Activated naive CD4-positive, alpha-beta T cell treated with anti-CD3 and anti-CD28 coated beads for 36 hours (primary cell): ENCODE results near the gene DDX24. TPM values are rescaled to one million over a fixed set of nuclear protein-coding genes. Genes with fewer than 3 reads are reported as not detected.

Experiments used
- CTCF ChIA-PET: fragments of 350-600 bp; sonication (Branson Sonifier 250); formaldehyde crosslinking; loops from one replicate; lab custom pipeline; 2021; ENCODE audit warnings: antibody characterized with exemption; lab: Charles Lee
- DNase-seq: peaks from one replicate; pipeline ENCODE4 v3.0.0-alpha.2; 2020
- H3K27ac Mint-ChIP-seq: one replicate; pipeline ENCODE4 v1.8.0; 2021; ENCODE audit warnings: mild to moderate bottlenecking, mixed read lengths
- H3K27me3 Mint-ChIP-seq: one replicate; pipeline ENCODE4 v1.8.0; 2021; ENCODE audit warnings: low read depth, mixed read lengths
- H3K36me3 Mint-ChIP-seq: one replicate; pipeline ENCODE4 v1.8.0; 2021; ENCODE audit warnings: low read depth, mixed read lengths
- H3K4me1 Mint-ChIP-seq: one replicate; pipeline ENCODE4 v1.8.0; 2021; ENCODE audit warnings: low read depth, mixed read lengths
- H3K4me3 Mint-ChIP-seq: one replicate; pipeline ENCODE4 v1.8.0; 2021; ENCODE audit warnings: mild to moderate bottlenecking, moderate library complexity, mixed read lengths
- H3K9me3 Mint-ChIP-seq: one replicate; pipeline ENCODE4 v1.8.0; 2021; ENCODE audit warnings: mixed read lengths
- intact Hi-C: fragments of 100-400 bp; cut with micrococcal nuclease; formaldehyde crosslinking; loops from one replicate; pipeline ENCODE4 v1.15.1; 2023
- total RNA-seq, 2 experiments: library from RNA; stranded (reverse); gene quantifications; one replicate each; pipeline ENCODE4 v1.2.3, GENCODE V29; 2021

The DDX24 gene
- total RNA-seq, 2 experiments from 2014 or later: 190 to 200 TPM

DNA sequence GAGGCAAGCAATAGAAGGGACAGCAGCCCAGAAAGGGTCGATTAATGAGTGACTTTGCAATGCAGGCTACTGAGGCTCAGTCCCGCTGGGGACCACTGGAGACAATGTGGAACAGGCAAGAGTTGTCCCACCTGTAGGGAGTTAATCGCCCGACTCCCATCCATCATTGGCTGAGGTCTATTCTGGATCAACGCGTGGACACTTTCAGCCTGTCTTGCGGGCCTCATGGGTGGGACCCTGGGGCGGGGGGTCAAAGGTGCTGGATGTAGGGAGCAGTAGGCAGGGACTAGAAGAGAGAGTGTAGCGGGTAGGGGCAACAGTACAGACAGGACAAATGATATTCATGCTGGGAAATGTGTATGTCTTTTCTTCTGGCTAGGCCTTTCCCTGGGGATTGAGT, 42.3 kb upstream of the DDX24 start:
- CTCF ChIA-PET: interaction anchor here (6.0 kb wide), 1 partner anchor 14 kb away, joined by 38 read pairs; no protein-coding TSS in a partner anchor

DNA sequence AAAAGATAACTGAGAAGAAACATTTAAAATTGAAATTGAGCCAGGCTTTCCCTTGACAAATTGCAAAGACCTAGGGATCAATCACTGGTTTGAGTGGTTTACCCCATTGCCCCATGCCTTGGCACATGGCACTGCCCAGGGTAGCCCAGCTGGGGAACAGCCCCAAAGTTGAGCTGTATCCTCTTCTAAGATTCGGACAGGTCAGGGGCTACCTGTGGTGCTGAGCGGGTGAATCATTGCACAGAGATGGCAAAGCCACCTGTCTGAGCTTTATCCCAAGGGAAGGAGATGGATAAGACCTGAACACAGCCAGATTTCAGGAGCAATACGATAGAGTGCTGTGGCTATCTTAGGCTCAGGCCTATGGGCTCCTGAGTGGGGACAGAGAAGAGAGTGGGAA, 41.4 kb upstream of the DDX24 start:
- intact Hi-C loops: no loop called here
- H3K27ac Mint-ChIP-seq: no peak overlapping the region

More for the DNA sequence above, 42.3 kb upstream of the DDX24 start:
- Mint-ChIP-seq H3K27ac (no peak overlapping the region), H3K36me3 (no peaks in the 10 kb centered on the region), H3K4me3 (no peak overlapping the region), H3K27me3 (no peaks in the 10 kb centered on the region), H3K4me1 (peaks cover under 1% of the 10 kb centered on the region), H3K9me3 (peaks cover 32% of the 10 kb centered on the region)
- intact Hi-C loops: no loop called here
- no peak for DNase-seq

DNA sequence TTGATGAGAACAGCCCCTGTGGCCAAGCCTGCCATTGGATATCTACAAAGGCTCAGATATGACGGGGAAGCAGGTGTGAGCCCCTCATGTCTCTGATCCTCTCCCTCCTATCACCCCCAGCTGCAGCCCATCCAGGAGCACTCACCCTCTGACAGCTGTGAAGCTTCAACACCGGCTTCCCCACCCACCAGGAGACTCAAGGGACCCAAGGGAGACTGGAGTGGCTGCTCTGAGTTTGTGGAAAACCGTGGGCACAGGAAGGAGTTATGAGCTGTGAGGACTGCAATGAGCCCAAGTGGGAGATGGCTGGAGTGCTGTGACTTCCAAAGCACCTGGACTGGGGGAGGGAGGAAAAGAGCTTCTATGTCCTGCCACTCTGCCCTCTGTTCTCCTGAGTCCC, 40.5 kb upstream of the DDX24 start:
- Mint-ChIP-seq H3K27ac (no peak overlapping the region), H3K9me3 (peaks cover 32% of the 10 kb centered on the region), H3K27me3 (no peaks in the 10 kb centered on the region), H3K36me3 (no peaks in the 10 kb centered on the region), H3K4me3 (no peak overlapping the region), H3K4me1 (no peaks in the 10 kb centered on the region)
- CTCF ChIA-PET: no interaction called here
- intact Hi-C loops: no loop called here
- no peak for DNase-seq

More for the DNA sequence above, 41.4 kb upstream of the DDX24 start:
- no peak for DNase-seq
- Mint-ChIP-seq H3K9me3 (peaks cover 32% of the 10 kb centered on the region), H3K36me3 (no peaks in the 10 kb centered on the region), H3K27me3 (no peaks in the 10 kb centered on the region), H3K4me3 (no peak overlapping the region), H3K4me1 (no peaks in the 10 kb centered on the region)
- CTCF ChIA-PET: no interaction called here

DNA sequence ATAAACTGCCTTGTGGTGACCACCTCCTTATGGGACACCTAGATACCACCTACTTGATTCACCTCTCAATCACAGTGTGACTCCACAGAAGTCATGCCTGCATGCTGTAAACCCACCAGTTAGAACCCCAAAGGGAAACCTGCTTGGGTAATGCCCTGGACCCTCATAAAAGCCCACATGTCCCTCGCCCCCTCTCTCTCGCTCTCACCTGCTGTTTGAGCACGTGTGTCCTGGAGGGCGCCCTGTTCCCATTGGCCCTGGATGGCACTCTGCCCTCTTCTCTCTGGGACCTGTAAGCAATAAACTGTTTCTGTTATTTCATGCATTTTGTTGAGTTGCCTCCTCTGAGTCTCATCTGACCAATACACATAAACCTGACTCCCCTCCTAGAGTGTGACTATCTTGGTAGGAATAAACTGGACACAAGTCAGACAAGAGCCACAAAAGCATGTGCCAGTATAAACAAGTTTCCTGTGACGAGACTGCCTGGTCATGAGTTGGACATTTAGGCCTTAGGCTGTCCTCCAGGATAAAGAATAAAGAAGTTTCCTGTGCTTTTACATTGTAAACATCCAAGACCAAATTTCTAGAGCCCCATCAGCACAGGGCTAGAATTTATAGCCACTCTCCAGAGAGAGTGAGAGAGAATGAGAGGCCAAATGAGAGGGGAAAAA, 39.8 kb upstream of the DDX24 start:
- no peak overlapping the region for H3K4me3 Mint-ChIP-seq
- H3K27ac Mint-ChIP-seq: no peak overlapping the region
- CTCF ChIA-PET: interaction anchor here (0.9 kb wide), 1 partner anchor 8 kb away, joined by 3 read pairs; no protein-coding TSS in a partner anchor
- DNase-seq: no peak
- H3K4me1 Mint-ChIP-seq: no peaks in the 10 kb centered on the region
- intact Hi-C loops: no loop called here
- H3K9me3 Mint-ChIP-seq: peaks cover 32% of the 10 kb centered on the region
- no peaks in the 10 kb centered on the region for H3K36me3 Mint-ChIP-seq
- H3K27me3 Mint-ChIP-seq: no peaks in the 10 kb centered on the region

DNA sequence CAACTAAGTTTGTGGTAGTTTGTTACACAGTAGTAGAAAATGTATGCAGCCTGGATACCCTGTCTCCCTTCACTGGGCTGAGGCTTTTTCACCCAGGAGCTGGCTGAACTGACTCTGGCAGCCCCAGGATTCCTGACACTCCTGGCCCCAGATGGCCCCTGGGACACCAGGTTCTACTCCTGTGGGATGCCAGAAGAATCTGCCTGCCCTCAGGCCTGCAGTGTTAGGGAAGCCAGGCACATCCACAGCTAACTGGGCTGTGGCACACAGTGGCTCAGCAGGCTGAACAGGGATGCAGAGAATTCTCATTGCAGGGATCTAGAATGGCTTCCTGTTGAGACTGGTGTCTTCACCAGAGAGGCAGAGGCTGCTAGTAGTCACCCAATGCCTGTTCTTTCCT, 38.1 kb upstream of the DDX24 start:
- Mint-ChIP-seq H3K4me1 (no peaks in the 10 kb centered on the region), H3K27ac (no peak overlapping the region), H3K36me3 (no peaks in the 10 kb centered on the region), H3K4me3 (no peak overlapping the region), H3K27me3 (no peaks in the 10 kb centered on the region), H3K9me3 (peaks cover 32% of the 10 kb centered on the region)
- intact Hi-C loops: no loop called here
- CTCF ChIA-PET: no interaction called here
- DNase-seq: no peak

DNA sequence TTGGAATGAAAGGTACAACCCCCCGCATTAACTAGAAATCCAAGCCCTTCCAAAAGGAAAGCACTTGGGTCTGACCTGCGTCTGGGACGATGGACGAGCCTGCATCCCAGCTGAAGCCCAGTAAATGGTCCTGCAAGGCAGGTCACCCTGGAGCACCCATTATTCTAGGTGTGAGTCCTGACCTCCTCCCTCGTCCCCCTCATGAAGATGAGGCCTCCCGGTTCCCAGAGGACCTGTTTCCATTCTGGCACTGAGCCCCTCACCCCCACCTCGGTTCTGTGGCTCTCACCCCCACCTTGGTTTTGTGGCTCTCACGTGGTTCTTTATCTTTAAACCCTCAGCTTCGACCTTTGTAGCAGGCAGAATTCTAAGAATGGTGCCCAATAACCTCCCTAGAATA, 36.9 kb upstream of the DDX24 start:
- peaks cover 29% of the 10 kb centered on the region for H3K9me3 Mint-ChIP-seq
- no peaks in the 10 kb centered on the region for H3K4me1 Mint-ChIP-seq
- H3K36me3 Mint-ChIP-seq: no peaks in the 10 kb centered on the region
- no peak overlapping the region for H3K4me3 Mint-ChIP-seq
- intact Hi-C loops: no loop called here
- H3K27ac Mint-ChIP-seq: peak overlapping the region; percentile 30
- no peaks in the 10 kb centered on the region for H3K27me3 Mint-ChIP-seq
- DNase-seq: no peak
- CTCF ChIA-PET: no interaction called here

DNA sequence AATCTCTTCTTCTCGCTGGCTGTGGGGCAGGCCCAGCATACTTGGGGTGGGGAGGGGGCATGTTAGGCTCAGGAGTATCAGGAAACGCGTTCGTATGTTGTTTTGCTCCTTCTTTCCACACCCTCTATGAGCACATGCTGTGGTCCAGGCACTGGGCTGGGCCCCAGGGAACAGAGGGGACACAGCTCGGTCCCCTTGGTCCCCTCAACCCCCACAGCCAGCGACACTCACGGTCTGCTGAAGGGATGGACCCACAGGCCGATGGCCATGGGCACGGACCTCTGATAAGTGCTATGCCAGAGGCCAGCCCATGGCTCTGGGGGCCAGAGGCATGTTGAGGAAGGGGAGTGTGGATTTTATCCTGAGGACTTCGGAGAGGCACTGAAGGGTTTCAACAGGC, 35.7 kb upstream of the DDX24 start:
- Mint-ChIP-seq H3K27ac (no peak overlapping the region), H3K27me3 (no peaks in the 10 kb centered on the region), H3K9me3 (peaks cover 22% of the 10 kb centered on the region), H3K4me1 (no peaks in the 10 kb centered on the region), H3K4me3 (no peak overlapping the region), H3K36me3 (no peaks in the 10 kb centered on the region)
- intact Hi-C loops: no loop called here
- CTCF ChIA-PET: interaction anchor here (0.6 kb wide), 1 partner anchor 15 kb away, joined by 3 read pairs; no protein-coding TSS in a partner anchor
- no peak for DNase-seq

DNA sequence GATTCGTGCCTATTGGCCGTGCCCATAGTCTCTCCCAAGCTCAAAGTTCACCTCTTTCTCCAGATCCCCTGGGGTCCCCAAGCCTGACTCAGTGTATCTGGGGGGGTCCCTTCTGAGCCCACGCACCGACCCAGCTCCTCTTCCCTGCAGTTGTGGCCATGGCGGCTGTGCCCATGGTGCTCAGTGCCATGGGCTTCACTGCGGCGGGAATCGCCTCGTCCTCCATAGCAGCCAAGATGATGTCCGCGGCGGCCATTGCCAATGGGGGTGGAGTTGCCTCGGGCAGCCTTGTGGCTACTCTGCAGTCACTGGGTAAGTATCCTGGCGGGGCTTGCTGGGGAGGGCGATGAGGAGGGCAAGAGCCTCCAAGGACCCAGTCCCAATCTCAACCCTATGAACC, 34.6 kb upstream of the DDX24 start:
- Mint-ChIP-seq H3K36me3 (no peaks in the 10 kb centered on the region), H3K4me1 (no peaks in the 10 kb centered on the region), H3K27me3 (no peaks in the 10 kb centered on the region), H3K4me3 (no peak overlapping the region), H3K9me3 (peaks cover 11% of the 10 kb centered on the region), H3K27ac (no peak overlapping the region)
- DNase-seq: no peak
- CTCF ChIA-PET: no interaction called here
- intact Hi-C loops: no loop called here

DNA sequence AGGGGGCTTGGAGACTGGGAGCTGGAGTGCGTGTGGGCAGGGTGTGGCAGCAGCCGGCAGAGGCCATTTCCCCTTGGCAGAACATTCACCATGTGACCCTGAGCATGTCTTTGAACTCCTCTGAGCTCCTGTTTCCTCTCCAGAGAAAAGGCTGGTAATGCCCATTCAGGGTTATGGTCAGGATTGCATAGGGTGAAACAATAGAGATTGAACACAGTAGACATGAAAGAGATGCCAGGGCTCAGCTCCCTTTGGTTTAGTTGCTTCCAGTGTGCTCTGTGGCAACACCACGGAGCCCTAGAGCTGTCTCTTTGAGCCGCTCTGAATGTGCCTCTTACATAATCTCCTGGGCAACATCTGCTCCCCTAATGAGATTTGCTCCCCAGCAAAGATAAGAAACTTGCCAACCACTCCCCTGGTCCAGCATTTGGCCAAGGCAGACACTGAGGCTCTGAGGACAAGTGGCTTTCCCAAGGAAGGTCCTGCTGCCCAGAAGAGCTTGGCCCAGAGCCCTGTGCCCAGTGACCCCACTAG, 34.1 kb upstream of the DDX24 start:
- intact Hi-C loops: no loop called here
- no peak overlapping the region for H3K27ac Mint-ChIP-seq
- H3K4me3 Mint-ChIP-seq: no peak overlapping the region
- peaks cover 8% of the 10 kb centered on the region for H3K9me3 Mint-ChIP-seq
- no peaks in the 10 kb centered on the region for H3K4me1 Mint-ChIP-seq
- H3K36me3 Mint-ChIP-seq: no peaks in the 10 kb centered on the region
- CTCF ChIA-PET: no interaction called here
- no peak for DNase-seq
- H3K27me3 Mint-ChIP-seq: no peaks in the 10 kb centered on the region

DNA sequence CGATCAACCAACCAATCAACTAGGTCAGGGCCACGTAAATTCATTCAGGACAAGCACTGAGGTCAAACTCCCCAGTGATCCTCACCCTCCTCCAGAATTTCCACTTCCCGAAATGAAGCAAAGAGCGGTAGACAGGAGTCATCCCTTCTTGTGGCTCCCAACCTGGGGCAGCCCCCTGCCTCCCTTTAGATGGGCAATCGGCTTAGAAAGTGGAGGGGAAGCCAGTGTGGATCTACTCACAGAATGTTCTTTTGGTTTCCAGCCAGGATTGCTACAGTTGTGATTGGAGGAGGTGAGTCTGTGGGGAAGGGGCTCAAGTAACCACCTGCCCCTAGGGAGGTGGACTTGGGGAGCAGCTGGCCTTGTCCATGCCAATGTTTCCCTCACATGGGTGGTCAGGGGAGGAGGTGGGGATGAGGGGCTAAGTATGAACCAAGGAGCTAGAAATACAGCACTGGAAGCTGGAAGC, 33.6 kb upstream of the DDX24 start:
- CTCF ChIA-PET: interaction anchor here (0.7 kb wide), 1 partner anchor 66 kb away, joined by 3 read pairs; no protein-coding TSS in a partner anchor

DNA sequence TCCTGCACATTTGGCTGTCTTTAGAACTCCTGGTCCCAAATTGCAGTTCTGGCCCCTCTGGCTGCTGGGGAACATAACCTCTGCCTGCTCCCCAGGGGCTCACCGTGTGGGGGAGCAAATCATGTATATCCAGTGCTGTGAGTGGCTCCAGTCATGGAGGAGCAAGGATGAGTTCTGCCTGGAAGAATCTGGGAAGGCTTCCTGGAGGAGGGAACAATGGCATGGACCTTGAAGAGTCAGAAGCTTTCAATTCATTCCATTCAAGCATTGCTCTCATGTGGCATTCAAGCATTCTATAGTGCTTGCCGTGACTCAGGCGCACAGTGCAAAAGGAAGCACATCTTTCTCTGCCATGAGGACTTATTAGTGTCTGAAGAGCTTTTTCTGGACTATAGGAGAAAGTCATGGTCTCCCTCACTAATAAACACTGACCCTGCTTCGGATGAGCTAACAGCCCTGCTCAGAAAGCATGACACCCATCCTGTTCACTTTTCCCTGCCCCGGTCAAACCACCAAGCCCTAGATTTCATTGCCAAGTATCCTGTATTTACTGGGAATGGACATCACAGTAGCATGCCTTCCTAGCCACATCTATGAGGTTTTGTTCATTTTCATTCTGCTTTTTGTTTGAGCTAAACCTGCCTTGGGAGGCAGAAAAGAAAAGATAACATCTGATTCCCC, 33.0 kb upstream of the DDX24 start:
- Mint-ChIP-seq H3K4me3 (no peak overlapping the region), H3K27ac (no peak overlapping the region), H3K9me3 (no peaks in the 10 kb centered on the region), H3K27me3 (no peaks in the 10 kb centered on the region), H3K4me1 (no peaks in the 10 kb centered on the region), H3K36me3 (no peaks in the 10 kb centered on the region)
- intact Hi-C loops: no loop called here
- no peak for DNase-seq
- CTCF ChIA-PET: interaction anchor here (0.7 kb wide), 1 partner anchor 66 kb away, joined by 3 read pairs; no protein-coding TSS in a partner anchor

More for the DNA sequence above, 33.6 kb upstream of the DDX24 start:
- intact Hi-C loops: no loop called here
- Mint-ChIP-seq H3K4me1 (no peaks in the 10 kb centered on the region), H3K36me3 (no peaks in the 10 kb centered on the region), H3K9me3 (peaks cover 3% of the 10 kb centered on the region), H3K4me3 (no peak overlapping the region), H3K27ac (no peak overlapping the region), H3K27me3 (no peaks in the 10 kb centered on the region)
- no peak for DNase-seq

DNA sequence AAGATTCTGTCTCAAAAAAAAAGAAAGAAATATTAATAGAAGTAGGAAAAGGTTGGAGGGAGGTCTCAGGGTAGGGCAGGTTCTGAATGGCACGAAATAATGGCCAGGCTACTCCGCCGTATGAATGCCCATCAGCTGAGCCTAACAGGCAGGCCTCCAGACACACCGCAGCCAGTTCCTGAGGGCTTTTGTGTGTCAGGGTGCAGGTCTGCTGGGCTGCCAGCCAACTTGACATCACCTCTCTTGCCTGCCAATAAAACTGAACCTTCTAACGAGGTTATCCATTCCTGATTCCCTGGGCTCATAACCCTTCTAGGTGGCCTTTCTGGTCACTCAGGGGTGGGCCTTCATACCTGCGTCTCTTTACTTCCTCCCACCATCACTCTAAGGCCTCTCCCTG, 32.5 kb upstream of the DDX24 start:
- Mint-ChIP-seq H3K4me3 (no peak overlapping the region), H3K27ac (no peak overlapping the region), H3K36me3 (no peaks in the 10 kb centered on the region), H3K27me3 (no peaks in the 10 kb centered on the region), H3K4me1 (no peaks in the 10 kb centered on the region), H3K9me3 (no peaks in the 10 kb centered on the region)
- intact Hi-C loops: no loop called here
- CTCF ChIA-PET: no interaction called here
- DNase-seq: no peak
